Transverse colon (tissue), 4 donors: ENCODE measurements around the gene NPM1. TPM values are rescaled to one million over a fixed set of nuclear protein-coding genes. Genes with fewer than 3 reads are reported as not detected.
A peak's percentile ranks its signal among the peaks of the same experiment; 100 is the strongest.
"Not testable (repeated sequence)": the region's sequence is repeated elsewhere in the genome, so short reads cannot be mapped to it uniquely, and the experiment has no call there.

Experiments
- DNase-seq: peaks from one replicate; pipeline ENCODE4 v3.0.0-alpha.2; 2019
- H3K27ac ChIP-seq, 4 donors: fragments of 200-600 bp; sonication (generic); 2 replicates each; pipeline ENCODE4 v1.5.1; 2016 to 2018; ENCODE audit warnings: inconsistent platforms in 4 of 4
- H3K27me3 ChIP-seq: fragments of 200-600 bp; sonication (generic); 2 replicates; pipeline ENCODE4 v1.5.1; 2017; ENCODE audit warnings: inconsistent platforms
- H3K36me3 ChIP-seq, 4 donors: fragments of 200-600 bp; sonication (generic); 2 replicates each; pipeline ENCODE4 v1.5.1; 2017 to 2019; ENCODE audit warnings: inconsistent platforms in 4 of 4
- H3K4me1 ChIP-seq, 4 donors: fragments of 200-600 bp; sonication (generic); 2 replicates each; pipeline ENCODE4 v1.5.1; 2017 to 2020; ENCODE audit warnings: inconsistent platforms in 4 of 4
- H3K4me3 ChIP-seq, 4 donors: fragments of 200-600 bp; sonication (generic); 1 replicate in 1 of 4; 2 replicates in 3 of 4; pipeline versions ENCODE4 v1.5.1 to v1.6.1; 2017 to 2019; ENCODE audit warnings: inconsistent platforms in 4 of 4
- H3K9me3 ChIP-seq, 2 donors: fragments of 200-600 bp; sonication (generic); 2 replicates each; pipeline ENCODE4 v1.5.1; 2017 to 2019; ENCODE audit warnings: inconsistent platforms in 2 of 2
- EP300 ChIP-seq: sonication (generic); formaldehyde crosslinking; IDR thresholded peaks from one replicate; pipeline ENCODE4 v1.6.1; 2017; ENCODE audit warnings: antibody characterized with exemption, low read depth
- POLR2A ChIP-seq: fragments of 450-650 bp; IDR thresholded peaks from one replicate; pipeline ENCODE4 v1.6.1; 2016; ENCODE audit warnings: antibody characterized with exemption, mild to moderate bottlenecking, moderate library complexity
- POLR2AphosphoS5 ChIP-seq, 3 donors: sonication (generic); formaldehyde crosslinking; IDR thresholded peaks; one replicate each; pipeline ENCODE4 v1.6.1; 2016; ENCODE audit warnings: antibody characterized with exemption in 3 of 3
- WGBS, 2 donors: methylation state at CpG; one replicate each; pipeline ENCODE4 v1.1.5; 2018; ENCODE audit warnings: low coverage in 1 of 2; 5-methylcytosine and 5-hydroxymethylcytosine counted together
- in situ Hi-C, 4 donors: fragments of 200-750 bp; cut with MboI; loops; one replicate each; pipeline versions ENCODE4 v1.15.0 to v1.15.1; 2017; ENCODE audit warnings: low sequenced_read_pairs in 3 of 4, low pct_ligation_motif_present in 1 of 4, low pct_unique_long_range_greater_than_20kb in 1 of 4
- intact Hi-C: fragments of 100-400 bp; cut with DNase I; formaldehyde crosslinking; loops from one replicate; pipeline ENCODE4 v1.15.1; 2023; ENCODE audit warnings: low total_unique reads
- total RNA-seq, 4 donors: library from RNA; depleted of rRNA; stranded (reverse); fragments of >200 nt; gene quantifications; one replicate each; pipeline ENCODE4 v1.1.0, GENCODE V29; 2016
- TF ChIP-seq, protein P1 (sequence below), 5 experiments: fragments of 200-600 bp in 3 of 5; fragments of 450-650 bp in 2 of 5; sonication (generic) in 3 of 5; IDR thresholded peaks; 1 replicate in 2 of 5; 2 replicates in 3 of 5; pipeline ENCODE4 v1.5.1; 2016 to 2017; ENCODE audit warnings: antibody characterized with exemption in 5 of 5, inconsistent platforms in 3 of 5, mild to moderate bottlenecking in 2 of 5, moderate library complexity in 1 of 5

NPM1 gene
- total RNA-seq, 4 donors from 2014 or later: 279 to 2,349 (median 380) TPM

DNA sequence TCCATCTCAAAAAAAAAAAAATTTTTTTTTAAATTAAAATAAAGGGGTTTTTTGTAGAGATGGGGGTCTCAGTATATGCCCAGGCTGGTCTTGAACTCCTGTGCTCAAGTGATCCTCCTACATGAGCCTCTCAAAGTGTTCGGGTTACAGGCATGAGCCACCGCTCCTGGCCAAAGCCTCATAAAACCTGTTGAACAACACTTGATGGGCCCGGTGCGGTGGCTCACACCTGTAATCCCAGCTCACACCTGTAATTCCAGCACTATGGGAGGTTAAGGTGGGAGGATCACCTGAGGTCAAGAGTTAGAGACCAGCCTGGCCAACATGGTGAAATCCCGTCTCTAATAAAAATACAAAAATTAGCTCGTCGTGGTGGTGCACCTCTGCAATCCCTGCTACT, 7.7 kb upstream of the NPM1 start:
- in situ Hi-C loops: no loop called here
- no peaks in the 10 kb centered on the region for H3K9me3 ChIP-seq
- 95 to 100% methylated on average over 1 to 7 of the region's 7 CpGs for WGBS, 2 donors
- H3K27ac ChIP-seq: no peak overlapping the region
- H3K36me3 ChIP-seq: no peaks in the 10 kb centered on the region
- intact Hi-C loops: no loop called here
- H3K4me1 ChIP-seq: no peaks in the 10 kb centered on the region
- TF ChIP-seq, protein P1, sequence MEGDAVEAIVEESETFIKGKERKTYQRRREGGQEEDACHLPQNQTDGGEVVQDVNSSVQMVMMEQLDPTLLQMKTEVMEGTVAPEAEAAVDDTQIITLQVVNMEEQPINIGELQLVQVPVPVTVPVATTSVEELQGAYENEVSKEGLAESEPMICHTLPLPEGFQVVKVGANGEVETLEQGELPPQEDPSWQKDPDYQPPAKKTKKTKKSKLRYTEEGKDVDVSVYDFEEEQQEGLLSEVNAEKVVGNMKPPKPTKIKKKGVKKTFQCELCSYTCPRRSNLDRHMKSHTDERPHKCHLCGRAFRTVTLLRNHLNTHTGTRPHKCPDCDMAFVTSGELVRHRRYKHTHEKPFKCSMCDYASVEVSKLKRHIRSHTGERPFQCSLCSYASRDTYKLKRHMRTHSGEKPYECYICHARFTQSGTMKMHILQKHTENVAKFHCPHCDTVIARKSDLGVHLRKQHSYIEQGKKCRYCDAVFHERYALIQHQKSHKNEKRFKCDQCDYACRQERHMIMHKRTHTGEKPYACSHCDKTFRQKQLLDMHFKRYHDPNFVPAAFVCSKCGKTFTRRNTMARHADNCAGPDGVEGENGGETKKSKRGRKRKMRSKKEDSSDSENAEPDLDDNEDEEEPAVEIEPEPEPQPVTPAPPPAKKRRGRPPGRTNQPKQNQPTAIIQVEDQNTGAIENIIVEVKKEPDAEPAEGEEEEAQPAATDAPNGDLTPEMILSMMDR (IDR thresholded peaks at IDR 0.05): no peak
- TF ChIP-seq EP300: no peak
- TF ChIP-seq POLR2AphosphoS5 (IDR thresholded peaks at IDR 0.05): no peak
- TF ChIP-seq POLR2A: no peak
- H3K27me3 ChIP-seq: no peaks in the 10 kb centered on the region
- DNase-seq: no peak
- H3K4me3 ChIP-seq: no peak overlapping the region

- DNase-seq, H3K4me3 ChIP-seq, H3K27ac ChIP-seq, intact Hi-C loops, H3K9me3 ChIP-seq, H3K36me3 ChIP-seq, in situ Hi-C loops, H3K27me3 ChIP-seq: not testable (repeated sequence)
- WGBS, 2 donors: 79 to 92% methylated on average over 7 to 9 of the region's 9 CpGs
- H3K4me1 ChIP-seq: peaks cover 0 to 16% (median 12%) of the 10 kb centered on the region in 4 donors
These were observed 3.2 kb upstream of the NPM1 start for GRCh38 chr5:171384416-171384815.

DNA sequence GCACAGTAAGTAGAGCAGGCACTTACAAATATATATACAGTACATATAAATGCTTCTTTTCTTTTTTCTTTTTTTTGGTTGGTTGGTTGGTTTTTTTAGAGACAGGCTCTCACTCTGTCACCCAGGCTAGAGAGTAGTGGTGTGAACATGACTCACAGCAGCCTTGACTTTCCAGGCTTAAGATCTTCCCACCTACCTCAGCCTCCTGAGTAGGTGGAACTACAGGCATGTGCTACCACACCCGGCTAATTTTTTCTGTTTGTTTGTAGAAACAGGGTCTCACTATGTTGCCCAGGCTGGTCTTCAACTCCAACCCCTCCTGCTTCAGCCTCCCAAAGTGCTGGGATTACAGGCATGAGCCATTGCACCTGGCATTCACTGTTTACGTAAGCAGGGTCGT, 2.6 kb upstream of the NPM1 start:
- H3K36me3 ChIP-seq, H3K27me3 ChIP-seq, H3K4me3 ChIP-seq, intact Hi-C loops, H3K9me3 ChIP-seq, in situ Hi-C loops, H3K27ac ChIP-seq, DNase-seq: not testable (repeated sequence)
- peaks cover 4 to 22% (median 17%) of the 10 kb centered on the region in 4 donors for H3K4me1 ChIP-seq
- 66 to 71% methylated on average over 2 to 3 of the region's 3 CpGs for WGBS, 2 donors

GRCh38 chr5:171386006-171386671, 1.5 kb upstream of the NPM1 start:
- no peaks in the 10 kb centered on the region for H3K9me3 ChIP-seq
- peaks cover 7 to 33% (median 25%) of the 10 kb centered on the region in 4 donors for H3K4me1 ChIP-seq
- 92 to 95% methylated on average over 22 to 25 of the region's 25 CpGs for whole genome bisulfite sequencing, 2 donors
- in situ Hi-C loops (no loop called here), intact Hi-C loops (no loop called here)
- no peaks in the 10 kb centered on the region for H3K36me3 ChIP-seq
- DNase-seq: no peak
- H3K27me3 ChIP-seq: no peaks in the 10 kb centered on the region
- peak overlapping the region in 1 of 4 donors; percentile 87 for H3K27ac ChIP-seq
- TF ChIP-seq POLR2AphosphoS5 (IDR thresholded peaks at IDR 0.05): no peak
- no peak for TF ChIP-seq POLR2A
- TF ChIP-seq EP300: no peak
- TF ChIP-seq, protein P1 (IDR thresholded peaks at IDR 0.05): no peak
- H3K4me3 ChIP-seq: peak overlapping the region in 1 of 4 donors; percentile 73

DNA sequence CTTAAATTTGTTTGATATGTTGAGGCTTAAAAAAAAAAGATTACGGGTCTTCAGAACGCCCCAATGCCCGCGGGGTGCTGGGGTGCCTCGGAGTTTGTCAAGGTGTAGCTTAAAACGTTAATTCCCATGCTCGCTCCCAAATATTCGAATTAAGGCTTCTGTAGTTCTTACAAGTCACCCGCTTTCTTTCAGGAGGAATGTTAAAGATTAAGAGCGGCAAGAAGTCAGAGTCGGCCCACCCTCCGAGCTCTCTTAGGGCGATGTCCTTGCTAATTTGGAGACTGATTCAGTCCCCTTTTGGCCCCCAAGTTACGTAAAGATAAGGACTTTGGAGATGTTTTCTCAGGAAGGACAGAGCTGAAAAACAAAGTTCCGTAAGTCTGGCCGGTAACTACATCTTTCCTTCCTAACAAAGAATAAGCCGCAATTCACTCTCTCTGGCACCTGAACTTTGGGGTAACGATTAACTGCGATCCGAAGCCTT, 746 bp upstream of the NPM1 start:
- Histone ChIP-seq H3K36me3 (peaks cover 0 to 2% (median 0%) of the 10 kb centered on the region in 4 donors), H3K4me1 (peaks cover 7 to 39% (median 25%) of the 10 kb centered on the region in 4 donors), H3K4me3 (peak overlapping the region; percentile 63 to 78 (median 72)), H3K27ac (peak overlapping the region; percentile 87 to 94 (median 92)), H3K27me3 (no peaks in the 10 kb centered on the region), H3K9me3 (no peaks in the 10 kb centered on the region)
- in situ Hi-C loops (no loop called here), intact Hi-C loops (no loop called here)
- TF ChIP-seq EP300 (no peak), POLR2A (no peak), POLR2AphosphoS5 (IDR thresholded peaks at IDR 0.05) (no peak)
- TF ChIP-seq, protein P1 (IDR thresholded peaks at IDR 0.05): no peak
- WGBS, 2 donors: 14 to 20% methylated on average over 6 to 20 of the region's 20 CpGs
- no peak for DNase-seq
